Neural cell (in vitro differentiated cells): ENCODE results near the gene UBE4A. TPM values are rescaled to one million over a fixed set of nuclear protein-coding genes. Genes with fewer than 3 reads are reported as not detected.
"Not testable (repeated sequence)": the region's sequence is repeated elsewhere in the genome, so short reads cannot be mapped to it uniquely, and the experiment has no call there.

Experiments
- H2AFZ ChIP-seq: fragments of 200-600, 300-800 bp; sonication (generic), shearing (Covaris generic); 2 replicates; pipeline ENCODE4 v1.6.0; 2014; ENCODE audit warnings: low read depth, mild to moderate bottlenecking, antibody characterized with exemption, low read length, moderate library complexity
- H3F3A ChIP-seq: fragments of 200-600 bp; shearing (Covaris generic); 2 replicates; pipeline ENCODE4 v1.6.1; 2016; ENCODE audit warnings: mild to moderate bottlenecking, moderate library complexity, mixed read lengths, antibody characterized with exemption, low read length; ENCODE audit not compliant: insufficient read depth, poor library complexity, severe bottlenecking
- H3K27ac ChIP-seq: fragments of 200-600, 300-800 bp; sonication (generic), shearing (Covaris generic); 2 replicates; pipeline ENCODE4 v1.5.1; 2014; ENCODE audit warnings: mild to moderate bottlenecking, low read length, moderate library complexity
- H3K27me3 ChIP-seq: fragments of 300-800, 200-600 bp; sonication (generic), shearing (Covaris generic); 2 replicates; pipeline ENCODE4 v1.6.0; 2014; ENCODE audit warnings: mild to moderate bottlenecking, low read depth, low read length, moderate library complexity; ENCODE audit not compliant: insufficient read depth
- H3K36me3 ChIP-seq: fragments of 300-800, 200-600 bp; sonication (generic), shearing (Covaris generic); 2 replicates; pipeline ENCODE4 v1.5.1; 2014; ENCODE audit warnings: mild to moderate bottlenecking, antibody characterized with exemption, low read length, moderate library complexity; ENCODE audit not compliant: insufficient read depth
- H3K4me2 ChIP-seq: fragments of 300-800, 200-600 bp; sonication (generic), shearing (Covaris generic); 2 replicates; pipeline ENCODE4 v1.6.0; 2014; ENCODE audit warnings: mild to moderate bottlenecking, low read length
- H3K4me3 ChIP-seq: fragments of 300-800, 200-600 bp; sonication (generic), shearing (Covaris generic); 2 replicates; pipeline ENCODE4 v1.5.1; 2014; ENCODE audit warnings: mild to moderate bottlenecking, low read length, moderate library complexity
- H3K79me2 ChIP-seq: fragments of 200-600 bp; shearing (Covaris generic); replicated peaks from 2 replicates; pipeline ENCODE4 v1.6.0; 2014; ENCODE audit warnings: mild to moderate bottlenecking, low read length, moderate library complexity; ENCODE audit not compliant: insufficient read depth
- H3K9ac ChIP-seq: fragments of 300-800, 200-600 bp; sonication (generic), shearing (Covaris generic); 2 replicates; pipeline ENCODE4 v1.6.1; 2016; ENCODE audit warnings: mild to moderate bottlenecking, low read length, mixed read lengths
- H3K9me2 ChIP-seq: fragments of 200-600 bp; shearing (Covaris generic); 2 replicates; pipeline ENCODE4 v1.6.1; 2016; ENCODE audit warnings: mild to moderate bottlenecking, low read length, mixed read lengths; ENCODE audit not compliant: insufficient read depth
- H3K9me3 ChIP-seq: fragments of 200-600, 300-800 bp; sonication (generic), shearing (Covaris generic); 2 replicates; pipeline ENCODE4 v1.6.1; 2016; ENCODE audit warnings: mild to moderate bottlenecking, mixed run types, low read length, moderate library complexity, mixed read lengths
- H4K20me1 ChIP-seq: fragments of 200-600 bp; shearing (Covaris generic); 2 replicates; pipeline ENCODE4 v1.6.1; 2016; ENCODE audit warnings: mild to moderate bottlenecking, mixed run types; ENCODE audit not compliant: insufficient read depth
- EP300 ChIP-seq: fragments of 450-650 bp; conservative IDR thresholded peaks from 2 replicates; pipeline ENCODE4 v1.6.1; 2014; ENCODE audit warnings: antibody characterized with exemption, mild to moderate bottlenecking, moderate library complexity; ENCODE audit not compliant: poor library complexity, severe bottlenecking
- EZH2 ChIP-seq: fragments of 200-600, 300-800 bp; shearing (Covaris generic), sonication (generic); IDR thresholded peaks from 2 replicates; pipeline ENCODE4 v1.6.1; 2014; ENCODE audit warnings: antibody characterized with exemption, low read length, borderline replicate concordance, mild to moderate bottlenecking; ENCODE audit not compliant: insufficient read depth, poor library complexity, severe bottlenecking
- MXI1 ChIP-seq: fragments of 450-650 bp; conservative IDR thresholded peaks from 2 replicates; pipeline ENCODE4 v1.6.1; 2014; ENCODE audit warnings: antibody characterized with exemption, mild to moderate bottlenecking; ENCODE audit not compliant: poor library complexity, severe bottlenecking
- POLR2AphosphoS5 ChIP-seq: IDR thresholded peaks from 2 replicates; pipeline ENCODE4 v1.6.1; 2012
- RAD21 ChIP-seq: fragments of 450-650 bp; conservative IDR thresholded peaks from 2 replicates; pipeline ENCODE4 v1.6.1; 2014; ENCODE audit warnings: antibody characterized with exemption, mild to moderate bottlenecking, moderate library complexity
- SMC3 ChIP-seq: fragments of 450-650 bp; conservative IDR thresholded peaks from 2 replicates; pipeline ENCODE4 v1.6.1; 2014; ENCODE audit warnings: antibody characterized with exemption, mild to moderate bottlenecking, moderate library complexity; ENCODE audit not compliant: poor library complexity
- TAF1 ChIP-seq: IDR thresholded peaks from 2 replicates; pipeline ENCODE4 v1.6.1; 2012; ENCODE audit warnings: low read depth
- polyA plus RNA-seq: library from polyadenylated mRNA; depleted of rRNA; stranded (reverse); fragments of >200 nt; gene quantifications from 2 replicates; pipeline ENCODE4 v1.2.3, GENCODE V29; 2014
- TF ChIP-seq, protein P1 (sequence below): fragments of 450-650 bp; IDR thresholded peaks from 2 replicates; pipeline ENCODE4 v1.5.1; 2014; ENCODE audit warnings: antibody characterized with exemption, mild to moderate bottlenecking, moderate library complexity; ENCODE audit not compliant: poor library complexity, severe bottlenecking
- TF ChIP-seq, protein P2 (sequence below): IDR thresholded peaks from 2 replicates; pipeline ENCODE4 v1.6.1; 2012; ENCODE audit warnings: borderline replicate concordance

UBE4A gene
- polyA plus RNA-seq, 1 donor from 2014 or later, result 36.9 TPM

DNA sequence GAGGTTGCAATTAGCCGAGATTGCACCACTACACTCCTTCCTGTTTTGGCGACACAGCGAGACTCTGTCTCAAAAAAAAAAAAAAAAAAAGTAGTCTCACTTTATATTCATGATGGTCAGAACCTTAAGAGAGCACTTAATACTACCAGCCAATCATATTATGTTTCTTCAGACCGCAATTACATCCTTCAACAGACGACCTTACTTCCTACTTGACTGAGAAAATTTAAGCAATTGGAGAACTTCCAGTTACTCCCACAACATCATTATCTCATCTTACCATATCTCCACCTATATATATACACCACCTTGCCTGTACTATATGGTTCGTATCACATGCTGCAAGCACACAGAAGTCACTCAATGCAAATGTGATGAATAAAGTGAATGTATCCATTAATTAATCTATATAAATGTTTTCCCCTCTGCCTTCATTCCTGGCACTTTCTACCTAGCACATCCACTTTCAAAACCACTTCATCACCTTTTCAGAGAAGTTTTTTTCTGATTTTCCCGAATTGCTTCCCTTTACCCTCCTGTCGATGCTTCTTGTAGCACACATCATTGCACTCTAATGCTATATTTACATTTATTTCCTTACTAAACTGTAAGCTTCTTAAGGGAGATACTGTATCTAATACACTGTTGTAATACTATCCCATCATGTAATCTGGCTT is 55.8 kb downstream of the UBE4A start:
- Histone ChIP-seq H3K4me2 (no peak overlapping the region), H3F3A (no peaks in the 10 kb centered on the region), H3K79me2 (no peaks in the 10 kb centered on the region), H3K27ac (no peak overlapping the region), H4K20me1 (no peaks in the 10 kb centered on the region), H3K9me3 (no peaks in the 10 kb centered on the region), H3K27me3 (no peaks in the 10 kb centered on the region), H2AFZ (no peak overlapping the region), H3K9ac (no peak overlapping the region), H3K36me3 (no peaks in the 10 kb centered on the region), H3K9me2 (no peaks in the 10 kb centered on the region), H3K4me3 (no peak overlapping the region)
- TF ChIP-seq TAF1, result no peak
- no peak for TF ChIP-seq POLR2AphosphoS5
- TF ChIP-seq EZH2, result no peak
- TF ChIP-seq, protein P1, sequence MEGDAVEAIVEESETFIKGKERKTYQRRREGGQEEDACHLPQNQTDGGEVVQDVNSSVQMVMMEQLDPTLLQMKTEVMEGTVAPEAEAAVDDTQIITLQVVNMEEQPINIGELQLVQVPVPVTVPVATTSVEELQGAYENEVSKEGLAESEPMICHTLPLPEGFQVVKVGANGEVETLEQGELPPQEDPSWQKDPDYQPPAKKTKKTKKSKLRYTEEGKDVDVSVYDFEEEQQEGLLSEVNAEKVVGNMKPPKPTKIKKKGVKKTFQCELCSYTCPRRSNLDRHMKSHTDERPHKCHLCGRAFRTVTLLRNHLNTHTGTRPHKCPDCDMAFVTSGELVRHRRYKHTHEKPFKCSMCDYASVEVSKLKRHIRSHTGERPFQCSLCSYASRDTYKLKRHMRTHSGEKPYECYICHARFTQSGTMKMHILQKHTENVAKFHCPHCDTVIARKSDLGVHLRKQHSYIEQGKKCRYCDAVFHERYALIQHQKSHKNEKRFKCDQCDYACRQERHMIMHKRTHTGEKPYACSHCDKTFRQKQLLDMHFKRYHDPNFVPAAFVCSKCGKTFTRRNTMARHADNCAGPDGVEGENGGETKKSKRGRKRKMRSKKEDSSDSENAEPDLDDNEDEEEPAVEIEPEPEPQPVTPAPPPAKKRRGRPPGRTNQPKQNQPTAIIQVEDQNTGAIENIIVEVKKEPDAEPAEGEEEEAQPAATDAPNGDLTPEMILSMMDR, result no peak
- no peak for TF ChIP-seq EP300
- no peak for TF ChIP-seq SMC3
- TF ChIP-seq, protein P2, sequence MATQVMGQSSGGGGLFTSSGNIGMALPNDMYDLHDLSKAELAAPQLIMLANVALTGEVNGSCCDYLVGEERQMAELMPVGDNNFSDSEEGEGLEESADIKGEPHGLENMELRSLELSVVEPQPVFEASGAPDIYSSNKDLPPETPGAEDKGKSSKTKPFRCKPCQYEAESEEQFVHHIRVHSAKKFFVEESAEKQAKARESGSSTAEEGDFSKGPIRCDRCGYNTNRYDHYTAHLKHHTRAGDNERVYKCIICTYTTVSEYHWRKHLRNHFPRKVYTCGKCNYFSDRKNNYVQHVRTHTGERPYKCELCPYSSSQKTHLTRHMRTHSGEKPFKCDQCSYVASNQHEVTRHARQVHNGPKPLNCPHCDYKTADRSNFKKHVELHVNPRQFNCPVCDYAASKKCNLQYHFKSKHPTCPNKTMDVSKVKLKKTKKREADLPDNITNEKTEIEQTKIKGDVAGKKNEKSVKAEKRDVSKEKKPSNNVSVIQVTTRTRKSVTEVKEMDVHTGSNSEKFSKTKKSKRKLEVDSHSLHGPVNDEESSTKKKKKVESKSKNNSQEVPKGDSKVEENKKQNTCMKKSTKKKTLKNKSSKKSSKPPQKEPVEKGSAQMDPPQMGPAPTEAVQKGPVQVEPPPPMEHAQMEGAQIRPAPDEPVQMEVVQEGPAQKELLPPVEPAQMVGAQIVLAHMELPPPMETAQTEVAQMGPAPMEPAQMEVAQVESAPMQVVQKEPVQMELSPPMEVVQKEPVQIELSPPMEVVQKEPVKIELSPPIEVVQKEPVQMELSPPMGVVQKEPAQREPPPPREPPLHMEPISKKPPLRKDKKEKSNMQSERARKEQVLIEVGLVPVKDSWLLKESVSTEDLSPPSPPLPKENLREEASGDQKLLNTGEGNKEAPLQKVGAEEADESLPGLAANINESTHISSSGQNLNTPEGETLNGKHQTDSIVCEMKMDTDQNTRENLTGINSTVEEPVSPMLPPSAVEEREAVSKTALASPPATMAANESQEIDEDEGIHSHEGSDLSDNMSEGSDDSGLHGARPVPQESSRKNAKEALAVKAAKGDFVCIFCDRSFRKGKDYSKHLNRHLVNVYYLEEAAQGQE, result no peak
- TF ChIP-seq RAD21, result no peak
- no peak for TF ChIP-seq MXI1

DNA sequence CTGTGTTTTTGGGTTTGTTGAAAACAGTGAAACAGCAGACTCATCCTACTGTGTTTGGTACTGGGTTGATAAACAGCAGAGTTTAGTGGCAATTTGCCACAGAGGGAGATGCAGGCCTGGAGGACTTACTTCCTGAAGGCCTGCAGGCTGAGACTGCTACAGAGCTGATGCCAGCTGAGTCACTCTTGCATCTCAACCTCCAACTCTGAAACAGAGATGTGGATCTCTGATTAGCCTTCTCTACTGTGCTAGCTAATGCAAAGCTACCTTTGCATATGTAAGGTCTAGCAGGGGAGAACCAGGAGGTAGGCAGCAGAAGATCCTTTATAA is 56.3 kb downstream of the UBE4A start:
- no peaks in the 10 kb centered on the region for H3K79me2 ChIP-seq
- no peak overlapping the region for H3K9ac ChIP-seq
- H3K9me3 ChIP-seq, result no peaks in the 10 kb centered on the region
- TF ChIP-seq, protein P1, result no peak
- TF ChIP-seq, protein P2, result no peak
- TF ChIP-seq EZH2, result no peak
- no peak overlapping the region for H2AFZ ChIP-seq
- no peak overlapping the region for H3K4me2 ChIP-seq
- H3K36me3 ChIP-seq, result no peaks in the 10 kb centered on the region
- no peak overlapping the region for H3K27ac ChIP-seq
- H3K27me3 ChIP-seq, result no peaks in the 10 kb centered on the region
- no peak overlapping the region for H3K4me3 ChIP-seq
- H3K9me2 ChIP-seq, result no peaks in the 10 kb centered on the region
- H3F3A ChIP-seq, result no peaks in the 10 kb centered on the region
- no peaks in the 10 kb centered on the region for H4K20me1 ChIP-seq

DNA sequence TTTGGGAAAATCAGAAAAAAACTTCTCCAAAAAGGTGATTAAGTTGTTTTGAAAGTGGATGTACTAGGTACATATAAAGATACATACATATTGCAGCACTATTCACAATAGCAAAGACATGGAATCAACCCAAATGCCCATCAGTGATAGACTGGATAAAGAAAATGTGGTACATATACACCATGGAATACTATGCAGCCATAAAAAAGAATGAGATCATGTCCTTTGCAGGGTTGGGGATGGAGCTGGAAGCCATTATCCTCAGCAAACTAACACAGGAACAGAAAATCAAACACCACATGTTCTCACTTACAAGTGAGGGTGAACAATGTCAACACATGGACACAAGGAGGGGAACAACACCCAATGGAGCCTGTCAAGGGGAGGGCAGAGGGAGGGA is 57.5 kb downstream of the UBE4A start:
- H3K9ac ChIP-seq, H3F3A ChIP-seq, H3K79me2 ChIP-seq, H3K4me3 ChIP-seq, H3K27ac ChIP-seq, H3K9me3 ChIP-seq, H3K4me2 ChIP-seq, H4K20me1 ChIP-seq, H2AFZ ChIP-seq, H3K36me3 ChIP-seq, H3K9me2 ChIP-seq, H3K27me3 ChIP-seq: not testable (repeated sequence)
